ENCODE results near the gene ARFGAP3.

ARFGAP3 gene

DNA sequence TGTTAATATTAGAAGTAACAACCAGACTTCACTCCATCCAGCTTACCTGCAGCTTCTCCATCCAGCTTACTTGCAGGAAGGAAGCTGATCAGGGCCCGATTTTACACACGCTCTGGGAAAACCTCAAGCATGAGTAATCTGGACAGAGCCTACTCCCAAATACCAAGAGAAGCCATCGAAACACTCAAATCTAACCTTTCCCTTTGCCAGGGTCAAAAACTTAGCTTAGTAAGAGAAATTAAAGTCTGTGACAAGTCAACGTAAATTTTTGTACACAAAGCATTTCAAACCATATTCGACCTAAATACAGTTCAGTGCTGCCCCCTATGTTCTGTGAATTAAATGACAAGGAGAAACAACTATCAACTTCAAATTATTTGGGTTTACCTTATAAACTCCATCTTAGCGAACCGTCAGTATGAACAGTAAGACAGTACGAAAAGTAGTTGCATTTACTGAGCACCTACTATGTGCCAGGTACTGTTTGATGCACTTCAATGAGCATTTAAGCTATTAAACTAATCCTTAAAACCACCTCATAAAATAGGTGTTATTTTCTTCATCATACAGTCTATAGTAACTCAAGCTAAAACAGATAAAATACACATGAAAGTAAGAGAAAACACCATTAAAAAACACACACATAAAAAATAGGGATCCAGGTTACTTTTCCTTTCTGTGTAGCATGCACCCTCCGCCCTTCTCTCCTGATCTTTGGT is 36.9 kb downstream of the ARFGAP3 start:
- DNase-seq (ENCODE audit: low spot score), result no peak

DNA sequence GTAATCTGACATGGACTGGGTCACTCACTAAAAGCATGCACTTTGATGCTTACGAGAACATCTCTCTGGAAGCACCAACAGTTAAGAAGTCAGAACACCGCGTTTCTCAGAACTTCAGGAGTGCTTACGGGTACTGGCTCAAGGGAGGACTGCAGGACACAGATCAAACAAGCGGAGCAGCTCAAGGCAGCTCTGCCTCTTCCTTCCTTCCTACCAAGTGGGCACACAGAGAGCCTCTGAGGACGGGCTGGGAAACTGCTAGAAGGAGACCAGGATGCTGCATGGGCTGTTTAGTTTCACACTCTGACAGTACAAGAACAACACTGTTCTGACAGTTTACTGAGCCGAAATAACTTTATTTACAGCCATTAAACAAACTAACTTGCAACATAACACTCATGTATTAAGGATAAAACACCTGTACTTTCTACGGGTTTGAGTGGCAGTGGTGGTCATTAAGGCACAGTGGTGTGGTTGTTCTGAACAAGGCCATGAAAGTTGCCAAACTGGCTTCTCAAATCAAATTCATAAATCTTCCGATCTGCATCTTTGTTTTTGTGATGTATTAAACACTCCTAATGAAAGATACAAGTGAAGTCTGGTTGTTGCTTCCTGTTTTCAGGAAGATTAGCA is 37.5 kb downstream of the ARFGAP3 start:
- DNase-seq (ENCODE audit: low spot score), result no peak

DNA sequence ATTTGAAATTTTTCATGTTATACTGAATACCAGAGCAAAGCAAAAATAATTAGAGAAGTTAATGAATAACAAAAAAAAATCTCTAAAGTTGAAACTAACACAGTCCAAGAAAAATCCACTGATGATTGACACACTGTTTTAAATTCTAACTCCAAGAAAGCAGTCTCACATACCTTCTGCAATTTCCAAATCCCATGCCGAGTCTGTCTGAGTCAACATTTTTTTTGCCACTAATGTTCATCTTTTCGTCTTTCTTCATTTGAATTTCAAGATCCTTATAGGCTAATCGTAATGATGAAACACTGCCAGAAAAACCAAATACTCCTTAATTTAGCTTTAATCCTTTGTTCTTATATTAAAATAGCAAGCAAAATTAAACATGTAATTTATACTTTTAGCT is 39.5 kb downstream of the ARFGAP3 start:
- no peak for DNase-seq (ENCODE audit: low spot score)

- DNase-seq (ENCODE audit: low spot score), result no peak
These were observed 40.7 kb downstream of the ARFGAP3 start for GRCh38 chr22:42816336-42816735.

DNA sequence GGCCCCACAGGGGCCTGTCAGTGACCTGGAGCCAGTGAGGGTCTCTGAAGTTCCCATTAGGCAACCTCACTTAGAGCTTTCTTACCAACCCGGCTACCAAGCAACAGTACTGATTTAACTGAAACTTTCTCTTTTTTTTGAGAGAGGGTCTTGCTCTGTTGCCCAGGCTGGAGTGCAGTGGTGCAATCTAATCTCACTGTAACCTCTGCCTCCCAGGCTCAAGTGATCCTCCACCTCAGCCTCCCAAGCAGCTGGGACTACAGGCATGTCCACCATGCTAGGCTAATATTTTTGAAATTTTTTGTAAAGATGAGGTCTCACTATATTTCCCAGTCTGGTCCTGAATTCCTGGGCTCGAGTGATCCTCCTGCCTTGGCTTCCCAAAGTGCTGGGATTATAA is 42.5 kb downstream of the ARFGAP3 start:
- no peak for DNase-seq (ENCODE audit: low spot score)

DNA sequence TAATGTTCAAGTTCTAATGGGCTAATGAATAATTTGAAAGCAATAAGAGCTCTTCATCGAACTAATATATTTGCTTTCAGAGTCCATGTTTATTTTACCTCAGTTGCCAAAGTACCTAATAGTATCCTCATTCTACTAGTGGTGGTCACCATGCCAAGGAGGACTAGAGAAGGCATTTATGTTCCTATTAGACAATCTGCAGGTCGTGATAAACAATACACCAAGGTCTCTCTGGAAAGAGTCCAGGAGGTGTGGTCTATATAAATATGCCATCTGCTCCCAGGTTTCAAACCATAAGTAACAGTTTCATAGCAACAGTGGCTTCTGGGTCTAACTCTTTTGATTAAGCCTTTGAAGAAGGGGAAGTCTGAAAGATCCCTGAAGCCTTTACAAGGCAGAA is 42.9 kb downstream of the ARFGAP3 start:
- DNase-seq (ENCODE audit: low spot score), result no peak

GRCh38 chr22:42813501-42813900 is 43.6 kb downstream of the ARFGAP3 start:
- no peak for DNase-seq (ENCODE audit: low spot score)

GRCh38 chr22:42811459-42811858 is 45.6 kb downstream of the ARFGAP3 start:
- no peak for DNase-seq (ENCODE audit: low spot score)

GRCh38 chr22:42808521-42808920 is 48.6 kb downstream of the ARFGAP3 start:
- DNase-seq (ENCODE audit: low spot score), result no peak

GRCh38 chr22:42807185-42807584 is 49.9 kb downstream of the ARFGAP3 start:
- DNase-seq (ENCODE audit: low spot score), result no peak

- no peak for DNase-seq (ENCODE audit: low spot score)
These were observed 50.9 kb downstream of the ARFGAP3 start for GRCh38 chr22:42805998-42806830.

GRCh38 chr22:42805016-42805997 is 51.8 kb downstream of the ARFGAP3 start:
- DNase-seq (ENCODE audit: low spot score), result no peak

DNA sequence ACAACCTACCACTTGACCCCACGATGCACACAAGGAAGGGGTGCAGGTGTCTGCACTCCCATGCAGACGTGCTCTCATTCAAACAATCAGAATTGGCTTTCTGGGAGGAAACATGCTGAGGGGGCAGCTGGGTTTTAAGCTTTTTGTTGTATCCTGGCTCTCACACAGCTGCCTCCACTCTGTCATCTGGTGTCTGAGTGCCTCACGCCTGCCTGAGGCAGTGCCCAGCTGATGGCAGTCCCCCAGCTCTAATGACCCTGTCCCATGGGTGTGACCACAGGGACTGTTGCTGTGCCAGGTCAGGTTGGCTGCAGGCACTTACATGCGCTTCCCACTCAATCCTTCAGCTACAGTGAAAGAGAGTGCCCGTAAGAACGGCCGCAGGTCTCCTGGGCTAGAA is 53.7 kb downstream of the ARFGAP3 start:
- no peak for DNase-seq (ENCODE audit: low spot score)

DNA sequence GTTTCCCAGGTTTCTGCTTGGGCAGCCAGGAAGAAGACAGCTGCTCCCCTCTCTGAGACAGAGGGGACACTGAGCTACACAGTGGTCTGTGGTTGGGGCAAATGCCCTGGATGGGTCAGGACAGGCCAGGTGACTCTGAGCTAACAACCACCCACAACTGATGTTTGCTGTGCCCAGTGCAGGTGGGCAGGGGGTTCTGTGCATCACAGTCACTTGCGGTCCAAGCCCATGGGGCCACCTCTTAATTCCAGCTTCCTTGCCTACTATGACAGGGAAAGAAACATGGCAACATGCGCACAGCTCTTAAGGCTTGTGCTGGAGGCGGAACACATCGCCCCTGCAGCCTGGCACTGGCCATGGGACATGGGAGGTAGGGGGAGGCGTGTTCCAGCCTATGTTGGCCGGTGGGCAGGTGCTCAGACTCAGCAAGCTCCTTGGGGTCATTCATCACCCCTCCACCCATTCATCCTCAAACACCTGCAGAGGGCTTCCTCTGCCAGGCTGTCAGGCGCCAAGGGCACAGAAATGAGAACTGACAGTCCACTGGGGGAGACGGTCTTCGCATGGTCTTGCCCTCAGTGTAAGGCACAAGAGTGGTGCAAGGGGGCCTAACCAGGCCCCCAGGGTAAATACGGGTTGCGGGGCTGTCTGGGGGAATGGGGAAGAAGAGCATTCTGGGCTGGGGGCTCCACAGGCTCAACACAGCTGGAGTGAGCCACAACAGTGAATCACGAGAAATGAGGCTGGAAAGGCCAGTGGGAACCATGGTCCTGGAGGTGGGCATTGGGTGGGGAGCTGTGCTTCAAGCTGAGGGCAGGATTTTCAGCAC is 55.6 kb downstream of the ARFGAP3 start:
- no peak for DNase-seq (ENCODE audit: low spot score)

DNA sequence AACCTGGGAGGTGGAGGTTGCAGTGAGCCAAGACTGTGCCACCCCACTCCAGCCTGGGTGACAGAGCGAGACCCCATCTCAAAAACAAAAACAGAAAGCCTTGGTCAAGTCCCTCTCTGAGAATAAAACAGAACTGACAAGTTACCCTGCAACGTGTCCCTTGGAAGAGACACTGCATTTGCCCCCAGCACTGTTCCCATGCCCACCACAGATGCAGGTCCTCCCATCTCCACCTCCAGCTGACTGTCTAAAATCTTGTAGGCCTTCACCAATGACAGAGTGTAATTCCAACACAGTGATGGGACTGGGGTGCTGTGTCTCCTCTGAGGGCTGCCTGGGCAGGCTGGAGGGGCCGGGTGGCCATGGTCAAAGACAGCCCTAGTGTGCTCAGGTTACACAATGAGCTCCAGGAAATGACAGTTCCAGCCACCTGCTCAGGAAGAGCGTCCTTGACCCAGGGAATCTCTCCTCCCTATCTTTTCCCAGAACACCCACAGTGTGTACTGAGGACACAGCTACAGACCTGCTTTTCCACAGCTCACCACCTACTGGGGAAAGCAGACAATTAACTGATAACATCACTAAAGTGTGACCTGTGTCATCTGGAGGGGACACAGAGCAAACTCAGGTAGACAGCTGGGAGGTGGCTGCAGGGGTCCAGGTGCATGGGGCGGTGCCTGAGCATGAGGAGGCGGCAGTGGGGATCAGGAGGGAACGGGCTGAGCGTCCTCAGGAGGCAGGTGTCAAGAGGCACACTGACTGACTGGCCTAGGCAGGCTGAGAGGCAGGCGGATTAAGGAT is 56.4 kb downstream of the ARFGAP3 start:
- no peak for DNase-seq (ENCODE audit: low spot score)

DNA sequence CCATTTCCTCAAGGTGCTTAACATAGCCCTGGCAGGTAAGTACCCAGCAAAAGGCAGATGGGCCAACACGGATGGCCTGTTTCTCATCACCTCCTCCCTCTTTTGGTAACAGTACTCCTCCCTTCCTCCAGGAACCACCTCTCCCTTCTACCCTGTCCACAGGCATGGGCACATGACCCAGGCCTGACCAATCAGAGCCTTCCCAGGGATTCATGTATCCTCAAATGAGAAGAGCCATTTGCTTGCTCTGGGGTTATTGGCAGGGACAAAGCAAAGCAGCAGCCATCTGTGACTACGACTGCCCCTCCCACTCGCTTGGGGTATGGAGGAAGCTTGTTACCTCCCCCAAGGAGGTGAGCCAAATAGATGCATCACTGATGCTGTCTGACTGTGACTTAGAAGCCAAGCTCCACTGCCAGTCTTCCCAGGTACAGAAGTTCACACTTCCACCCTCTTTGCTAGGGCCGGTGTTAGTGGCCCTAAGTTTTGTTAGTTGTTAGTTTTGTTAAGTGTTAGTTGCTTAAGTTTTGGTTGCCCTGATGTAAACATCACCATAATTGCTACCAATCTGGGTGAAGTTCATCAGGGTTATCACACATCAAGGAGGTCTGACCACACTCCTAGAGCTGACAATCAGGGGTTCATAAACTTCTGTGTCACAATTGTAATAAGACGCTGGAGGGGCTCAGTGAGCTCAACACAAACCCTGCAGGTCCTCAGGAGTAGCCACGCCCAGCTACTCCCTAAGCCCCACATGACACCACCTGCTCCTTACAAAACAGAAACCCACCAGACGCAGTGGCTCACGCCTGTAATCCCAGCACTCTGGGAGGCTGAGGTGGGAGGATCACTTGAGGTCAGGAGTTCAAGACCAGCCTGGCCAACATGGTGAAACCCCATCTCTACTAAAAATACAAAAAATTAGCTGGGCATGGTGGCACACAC is 57.3 kb downstream of the ARFGAP3 start:
- no peak for DNase-seq (ENCODE audit: low spot score)

DNA sequence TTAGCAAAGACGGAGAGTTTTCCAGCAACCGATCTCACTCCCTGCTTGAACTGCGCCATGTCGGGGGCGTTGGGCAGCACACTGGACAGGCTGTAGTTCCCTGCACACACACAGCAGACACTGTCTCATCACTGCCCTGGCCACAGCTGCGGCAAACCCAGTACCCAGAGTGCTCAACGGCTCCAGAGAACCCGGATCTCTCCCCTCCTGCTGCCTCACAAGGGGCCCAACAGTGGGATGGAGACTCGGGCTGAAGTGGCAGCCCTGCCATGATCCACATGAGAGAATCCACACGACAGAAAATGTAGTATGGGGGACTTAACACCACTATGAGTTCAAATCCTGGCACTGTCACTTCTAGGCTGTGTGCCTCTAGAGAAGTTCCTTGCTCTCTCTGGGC is 58.0 kb downstream of the ARFGAP3 start:
- no peak for DNase-seq (ENCODE audit: low spot score)

DNA sequence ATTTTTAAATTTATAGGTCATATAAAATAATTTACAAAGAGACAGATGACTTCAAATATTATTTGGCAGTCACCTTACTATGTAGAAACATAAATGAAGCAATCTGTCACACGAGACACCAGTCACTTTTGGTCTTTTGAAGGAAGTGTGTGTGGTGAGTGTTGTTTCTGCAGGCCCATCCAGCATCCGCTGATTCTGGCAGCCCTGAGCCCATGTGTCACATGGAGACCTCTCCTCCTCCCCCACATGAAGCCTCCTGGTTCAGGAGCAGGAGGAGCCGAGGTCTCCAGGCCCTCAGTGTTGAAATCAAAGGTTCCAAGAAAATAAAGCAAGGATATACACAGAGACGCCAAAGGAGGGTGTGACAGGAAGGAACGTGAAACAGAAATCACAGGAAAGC is 60.1 kb downstream of the ARFGAP3 start:
- DNase-seq (ENCODE audit: low spot score), result no peak

DNA sequence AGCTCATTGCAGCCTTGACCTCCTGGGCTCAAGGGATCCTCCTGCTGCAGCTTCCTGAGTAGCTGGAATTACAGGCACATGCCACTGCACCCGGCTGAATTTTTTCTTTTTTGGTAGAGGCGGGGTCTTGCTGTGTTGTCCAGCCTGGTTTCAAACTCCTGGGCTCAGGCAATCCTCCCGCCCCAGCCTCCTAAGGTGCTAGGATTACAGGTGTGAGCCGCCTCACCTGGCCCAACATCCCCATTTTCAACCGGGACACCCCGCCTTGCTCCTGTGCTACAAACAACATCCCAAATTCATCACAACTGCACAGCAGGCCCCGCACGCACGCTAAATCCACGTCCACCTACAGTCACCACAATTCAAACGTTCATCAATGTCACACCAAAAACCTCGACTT is 61.0 kb downstream of the ARFGAP3 start:
- DNase-seq (ENCODE audit: low spot score), result no peak
